Loucy (cell line): ENCODE data around the gene RHD.

Experiments
- CTCF ChIP-seq: fragments of 200-600 bp; sonication (generic); conservative IDR thresholded peaks from 2 replicates; pipeline ENCODE4 v1.5.1; 2014; ENCODE audit warnings: mild to moderate bottlenecking, antibody characterized with exemption, low read length
- EZH2phosphoT487 ChIP-seq: fragments of 200-600 bp; IDR thresholded peaks from 2 replicates; pipeline ENCODE4 v1.6.1; 2018; ENCODE audit warnings: antibody characterized with exemption, mild to moderate bottlenecking, moderate library complexity, borderline replicate concordance

GRCh38 chr1:25238046-25238445 lies 34.3 kb upstream of the RHD start:
- TF ChIP-seq CTCF (no peak), EZH2phosphoT487 (no peak)
